DMS153 (cell line): ENCODE results near the gene KDM8.
"Not testable (repeated sequence)": the region's sequence is repeated elsewhere in the genome, so short reads cannot be mapped to it uniquely, and the experiment has no call there.

Experiments used
- DNase-seq: peaks from one replicate; lab custom pipeline; 2025; lab: John Stamatoyannopoulos, UW

KDM8 gene

DNA sequence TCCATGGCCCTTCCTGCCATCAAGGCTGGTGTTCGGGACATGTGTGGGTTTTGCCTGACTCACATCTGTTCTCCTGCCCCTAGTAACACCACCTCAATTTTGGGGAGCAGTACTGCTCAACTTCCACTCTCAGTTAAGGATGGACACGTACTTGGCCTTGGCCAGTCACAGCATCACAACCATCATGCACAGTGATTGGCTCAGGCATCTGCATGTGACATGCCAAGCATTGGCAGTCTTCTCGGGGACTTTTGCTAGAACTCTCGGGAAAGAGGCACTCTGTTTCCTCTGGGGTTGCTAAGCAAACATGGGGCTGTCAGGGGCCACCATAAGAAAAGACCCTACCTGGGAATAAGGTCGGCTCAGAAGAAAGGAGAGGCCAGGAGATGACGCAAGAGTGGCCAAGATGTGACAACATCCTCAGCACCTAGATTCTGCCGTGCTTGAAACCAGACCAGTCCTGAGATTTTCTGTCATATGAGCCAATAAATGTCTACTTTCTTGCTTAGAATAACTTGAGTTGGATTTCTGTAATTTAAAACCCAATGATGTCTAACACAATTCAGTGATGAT is 11.9 kb upstream of the KDM8 start:
- DNase-seq: no peak

GRCh38 chr16:27193300-27193990 is 9.9 kb upstream of the KDM8 start:
- no peak for DNase-seq

DNA sequence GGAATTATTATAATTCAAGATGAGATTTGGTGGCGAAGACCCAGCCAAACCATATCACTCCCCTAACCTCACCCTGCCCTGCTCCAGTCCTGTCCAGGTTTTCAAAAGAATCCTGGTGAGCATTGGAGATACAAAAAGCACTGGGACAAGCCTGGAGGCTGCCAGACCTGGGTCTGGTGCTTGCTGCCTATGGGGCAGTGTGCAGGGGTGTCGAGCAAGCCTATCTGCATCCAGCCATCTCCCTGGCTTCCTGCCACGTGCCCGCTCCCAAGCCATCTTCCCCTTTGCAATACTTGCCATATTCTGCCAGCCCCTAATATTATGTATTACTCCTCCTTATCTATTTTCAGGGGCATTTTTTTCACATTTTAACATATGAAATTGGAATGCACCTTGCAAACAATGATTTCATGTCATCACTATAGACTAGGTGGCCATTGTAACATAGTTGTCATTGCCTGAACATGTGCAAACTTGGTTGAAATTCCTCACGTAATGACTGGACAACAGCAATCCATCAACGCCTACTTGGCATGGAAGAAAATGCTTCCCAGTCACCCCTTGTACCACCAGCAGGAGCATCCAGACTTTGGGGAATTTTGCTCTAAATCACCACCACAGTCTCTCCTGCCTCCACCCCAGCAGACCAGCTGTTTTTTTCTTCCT is 8.1 kb upstream of the KDM8 start:
- no peak for DNase-seq

- no peak for DNase-seq
These were observed 7.3 kb upstream of the KDM8 start for GRCh38 chr16:27195941-27196595.

- no peak for DNase-seq
These were observed 6.3 kb upstream of the KDM8 start for GRCh38 chr16:27197004-27197403.

GRCh38 chr16:27198451-27199234 is 4.7 kb upstream of the KDM8 start:
- no peak for DNase-seq

DNA sequence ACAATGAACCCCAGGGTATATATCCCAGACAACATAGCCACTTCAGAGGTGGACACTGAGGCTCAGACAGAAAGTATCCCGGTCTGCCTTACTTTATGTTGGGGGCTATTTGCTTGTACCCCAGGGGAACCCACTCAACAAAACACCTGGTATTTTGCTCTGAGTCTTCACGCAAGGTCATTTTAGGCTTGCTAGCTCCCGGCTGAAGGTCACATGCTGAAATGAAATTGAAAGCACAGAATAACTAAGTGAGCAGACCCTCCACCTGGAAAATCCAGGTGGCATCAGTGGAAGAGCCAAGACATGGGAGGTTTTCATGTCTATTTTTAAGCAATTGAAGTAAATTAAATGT is 4.1 kb upstream of the KDM8 start:
- DNase-seq: no peak

DNA sequence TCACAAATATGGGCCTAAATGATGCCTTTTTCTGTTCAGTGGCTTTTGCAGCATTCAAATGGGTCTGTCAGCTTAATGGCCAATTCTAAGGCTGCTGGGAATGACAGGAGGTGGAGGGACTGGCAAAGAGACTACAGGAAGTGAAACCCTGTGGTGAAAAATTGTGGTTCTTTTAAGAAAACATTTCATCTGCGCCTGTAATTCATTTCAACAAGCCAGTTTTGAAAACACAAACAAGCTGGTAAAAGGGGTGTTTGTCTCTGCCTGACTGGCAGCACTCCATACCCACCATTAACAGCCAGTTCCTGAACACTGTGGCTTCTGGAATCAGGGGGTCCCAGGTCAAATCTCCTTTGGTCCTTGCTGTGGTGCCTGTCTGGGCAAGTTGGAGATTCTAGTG is 3.6 kb upstream of the KDM8 start:
- DNase-seq: no peak

- not testable (repeated sequence) for DNase-seq
These were observed 2.4 kb upstream of the KDM8 start for GRCh38 chr16:27200914-27201313.

DNA sequence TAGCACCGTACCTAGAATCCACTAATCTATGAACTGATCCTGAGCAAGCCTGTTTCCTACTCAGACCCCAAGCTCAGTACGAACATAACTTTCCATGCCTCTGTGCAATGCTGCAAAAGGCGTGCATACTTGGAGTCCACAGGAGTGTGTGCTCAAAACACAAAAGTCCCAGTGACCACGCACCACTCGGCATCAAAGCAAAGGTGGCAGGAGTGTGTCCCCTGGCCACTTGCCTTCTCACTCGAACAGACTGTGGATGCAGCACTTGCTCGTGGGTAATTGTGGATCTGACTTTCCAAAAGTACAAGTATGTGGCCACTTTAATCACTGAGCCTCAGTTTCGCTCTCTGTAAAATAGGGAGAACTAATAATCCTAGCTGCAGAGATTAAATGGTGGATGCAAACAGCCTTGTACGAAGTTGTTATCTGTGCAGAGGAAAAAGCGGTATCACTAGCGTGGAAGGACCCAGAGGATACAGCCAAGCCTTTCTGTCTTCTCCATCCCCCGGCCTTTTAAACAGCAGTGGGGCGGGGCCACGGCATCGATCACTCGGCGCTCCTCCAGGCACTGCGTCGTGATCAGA is 311 bp upstream of the KDM8 start:
- peak; percentile 88 for DNase-seq

- DNase-seq: no peak
These were observed 1.1 kb downstream of the KDM8 start for GRCh38 chr16:27204312-27204915.

DNA sequence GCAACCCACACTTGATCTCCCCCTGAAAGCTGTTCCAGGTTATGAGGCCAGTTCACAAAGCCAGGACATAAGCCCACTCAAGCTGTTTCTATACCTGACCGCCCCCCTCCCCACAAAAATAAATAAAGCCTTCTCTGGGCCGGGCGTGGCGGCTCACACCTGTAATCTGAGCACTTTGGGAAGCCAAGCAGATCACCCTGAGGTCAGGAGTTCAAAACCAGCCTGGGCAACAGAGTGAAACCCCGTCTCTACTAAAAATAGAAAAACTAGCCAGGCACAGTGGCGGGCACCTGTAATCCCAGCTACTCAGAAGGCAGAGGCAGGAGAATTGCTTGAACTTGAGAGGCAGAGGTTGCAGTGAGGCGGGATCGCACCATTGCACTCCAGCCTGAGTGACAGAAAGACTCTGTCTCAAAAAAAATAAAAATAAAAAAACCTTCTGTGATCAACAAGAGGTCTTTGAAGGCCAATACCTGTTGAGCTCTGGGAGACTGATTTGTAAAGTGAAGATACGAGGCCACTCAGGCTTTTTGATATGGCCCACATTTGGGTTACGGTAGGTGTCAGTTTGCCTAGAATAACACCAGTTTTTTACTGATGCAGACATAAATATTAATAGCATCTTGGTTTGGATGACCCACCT is 2.2 kb downstream of the KDM8 start:
- DNase-seq: no peak

DNA sequence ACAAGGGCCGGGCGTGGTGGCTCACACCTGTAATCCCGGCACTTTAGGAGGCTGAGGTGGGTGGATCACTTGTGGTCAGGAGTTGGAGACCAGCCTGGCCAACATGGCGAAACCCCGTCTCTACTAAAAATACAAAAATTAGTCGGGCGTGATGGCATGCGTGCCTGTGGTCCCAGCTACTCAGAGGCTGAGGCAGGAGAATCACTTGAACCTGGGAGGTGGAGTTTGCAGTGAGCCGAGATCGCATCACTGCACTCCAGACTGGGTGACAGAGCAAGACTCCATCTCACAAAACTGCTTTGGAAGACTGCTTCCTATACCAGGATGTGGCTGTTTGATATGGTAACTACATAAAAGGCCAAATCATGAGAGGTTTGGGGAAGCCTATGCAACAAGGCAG is 3.8 kb downstream of the KDM8 start:
- not testable (repeated sequence) for DNase-seq

DNA sequence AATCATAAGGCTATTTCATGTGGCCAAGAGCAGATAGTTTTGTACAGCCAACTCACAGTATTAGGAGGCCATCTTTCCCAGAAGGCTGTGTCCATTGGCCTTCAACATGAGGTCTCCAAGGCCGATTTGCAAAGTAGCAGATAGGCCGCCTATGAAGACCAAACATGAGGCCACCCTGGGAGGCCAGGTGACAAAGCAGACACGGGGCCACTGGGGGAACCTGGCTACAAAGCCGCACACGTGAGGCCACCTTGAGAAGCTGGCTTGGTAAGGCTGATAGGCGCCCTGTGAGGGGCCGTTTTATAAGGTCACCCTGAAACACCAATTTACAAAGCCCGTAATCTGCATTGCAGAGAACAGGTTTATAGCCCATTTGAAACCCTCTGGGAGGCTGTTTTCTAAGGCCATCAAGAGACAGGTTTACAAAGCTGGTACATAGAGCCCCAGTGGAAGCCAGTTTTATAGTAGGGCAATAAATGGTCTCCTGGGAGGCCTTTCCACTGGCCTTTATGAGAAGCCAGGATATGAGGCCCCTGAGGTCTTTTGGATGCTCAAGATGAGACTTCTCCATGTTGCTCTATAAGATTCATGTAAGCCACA is 4.9 kb downstream of the KDM8 start:
- no peak for DNase-seq

DNA sequence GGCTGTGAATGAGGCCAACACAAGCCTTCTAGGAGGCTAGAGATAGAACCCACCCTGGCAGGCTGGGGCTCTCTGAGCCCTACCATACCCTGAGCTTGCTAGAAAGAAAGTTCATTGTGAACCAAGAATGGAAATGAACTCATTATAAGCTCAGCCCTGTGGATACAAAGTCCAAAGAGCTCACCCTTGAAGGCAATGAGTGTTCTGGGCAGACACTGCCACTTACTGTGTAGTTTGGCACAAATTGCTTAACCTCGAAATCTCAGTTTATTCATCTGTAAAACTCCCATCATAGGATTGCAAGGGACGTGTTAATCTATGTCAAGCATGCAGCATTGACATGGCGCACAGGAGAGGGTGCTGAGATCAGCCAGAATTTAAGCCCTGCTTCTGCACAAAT is 5.5 kb downstream of the KDM8 start:
- no peak for DNase-seq

DNA sequence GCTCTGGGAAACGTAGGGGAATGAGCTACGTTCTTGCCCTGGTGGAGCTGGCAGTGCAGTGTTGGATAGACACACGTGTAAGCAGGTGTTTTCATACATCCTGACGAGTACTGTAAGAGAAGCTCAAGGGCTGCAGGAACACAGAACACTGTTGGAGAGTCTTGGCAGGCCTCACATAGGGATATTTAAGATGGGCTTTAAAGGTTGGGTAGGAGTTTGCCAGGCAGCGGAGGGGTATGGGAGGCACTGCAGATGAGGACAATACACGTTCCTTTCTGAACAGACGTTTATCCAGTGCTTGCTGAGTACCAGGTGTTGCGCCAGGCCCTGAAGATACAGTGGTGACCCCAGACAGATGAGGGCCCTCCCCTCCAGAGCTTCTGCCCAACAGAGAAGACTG is 6.3 kb downstream of the KDM8 start:
- DNase-seq: no peak

DNA sequence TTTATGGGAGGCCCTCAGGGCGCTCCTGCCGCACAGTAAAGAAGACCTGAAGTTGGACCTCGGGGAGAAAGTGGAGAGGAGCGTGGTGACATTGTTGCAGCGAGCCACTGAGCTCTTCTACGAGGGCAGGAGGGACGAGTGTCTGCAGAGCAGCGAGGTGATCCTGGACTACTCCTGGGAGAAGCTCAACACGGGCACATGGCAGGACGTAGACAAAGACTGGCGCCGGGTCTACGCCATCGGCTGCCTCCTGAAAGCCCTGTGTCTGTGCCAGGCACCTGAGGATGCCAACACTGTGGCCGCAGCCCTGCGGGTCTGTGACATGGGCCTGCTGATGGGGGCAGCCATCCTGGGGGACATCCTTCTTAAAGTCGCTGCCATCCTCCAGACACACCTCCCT is 6.8 kb downstream of the KDM8 start:
- DNase-seq: no peak

GRCh38 chr16:27211026-27211425 is 7.7 kb downstream of the KDM8 start:
- no peak for DNase-seq

- no peak for DNase-seq
These were observed 11.0 kb downstream of the KDM8 start for GRCh38 chr16:27214084-27214961.

DNA sequence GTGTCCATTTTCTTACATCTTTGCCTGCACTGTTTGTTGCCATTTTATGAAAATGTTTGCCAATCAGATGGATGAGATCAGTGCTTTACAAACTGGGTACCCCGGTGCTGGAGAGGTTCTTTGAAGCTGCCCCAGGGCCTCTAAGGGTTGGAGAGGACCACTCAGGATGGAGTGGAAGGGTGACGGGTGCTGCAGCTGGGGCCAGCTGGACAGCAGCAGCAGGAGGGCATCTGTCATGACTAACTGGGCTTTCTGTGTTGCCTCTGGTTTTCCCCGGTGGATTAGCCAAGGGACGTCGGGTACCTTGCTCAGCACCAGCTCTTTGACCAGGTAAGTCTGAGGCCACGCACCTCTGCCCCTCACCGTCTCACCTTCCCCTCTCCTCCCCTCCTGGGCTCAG is 12.3 kb downstream of the KDM8 start:
- no peak for DNase-seq
